ENCODE measurements around the gene MST1.

Gene MST1

DNA sequence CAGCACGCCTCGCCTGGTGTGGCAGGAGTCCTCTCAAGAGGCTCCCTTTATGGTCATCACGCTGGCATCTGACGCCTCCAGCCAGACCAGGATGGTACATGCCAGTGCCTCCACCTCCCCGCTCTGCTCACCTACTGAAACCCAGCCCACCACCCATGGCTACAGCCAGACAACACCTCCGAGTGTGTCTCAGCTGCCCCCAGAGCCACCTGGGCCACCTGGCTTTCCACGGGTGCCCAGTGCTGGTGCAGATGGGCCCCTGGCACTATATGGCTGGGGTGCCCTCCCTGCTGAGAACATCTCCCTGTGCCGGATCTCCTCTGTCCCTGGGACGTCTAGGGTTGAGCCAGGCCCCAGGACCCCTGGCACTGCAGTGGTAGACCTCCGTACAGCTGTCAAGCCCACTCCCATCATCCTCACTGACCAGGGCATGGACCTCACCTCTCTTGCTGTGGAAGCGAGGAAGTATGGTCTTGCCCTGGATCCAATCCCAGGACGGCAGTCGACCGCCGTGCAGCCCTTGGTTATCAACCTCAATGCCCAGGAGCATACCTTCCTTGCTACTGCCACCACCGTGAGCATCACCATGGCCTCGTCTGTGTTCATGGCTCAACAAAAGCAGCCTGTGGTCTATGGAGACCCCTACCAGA lies 35.0 kb downstream of the MST1 start:
- Histone ChIP-seq H3K4me3 (ENCODE audit: low read depth, low read length) (no peak overlapping the region), H3K9me3 (no peaks in the 10 kb centered on the region), H3K27me3 (no peaks in the 10 kb centered on the region), H3K36me3 (peaks cover 4% of the 10 kb centered on the region), H3K4me1 (no peaks in the 10 kb centered on the region)
- DNase-seq = no peak
- TF ChIP-seq, protein P1, sequence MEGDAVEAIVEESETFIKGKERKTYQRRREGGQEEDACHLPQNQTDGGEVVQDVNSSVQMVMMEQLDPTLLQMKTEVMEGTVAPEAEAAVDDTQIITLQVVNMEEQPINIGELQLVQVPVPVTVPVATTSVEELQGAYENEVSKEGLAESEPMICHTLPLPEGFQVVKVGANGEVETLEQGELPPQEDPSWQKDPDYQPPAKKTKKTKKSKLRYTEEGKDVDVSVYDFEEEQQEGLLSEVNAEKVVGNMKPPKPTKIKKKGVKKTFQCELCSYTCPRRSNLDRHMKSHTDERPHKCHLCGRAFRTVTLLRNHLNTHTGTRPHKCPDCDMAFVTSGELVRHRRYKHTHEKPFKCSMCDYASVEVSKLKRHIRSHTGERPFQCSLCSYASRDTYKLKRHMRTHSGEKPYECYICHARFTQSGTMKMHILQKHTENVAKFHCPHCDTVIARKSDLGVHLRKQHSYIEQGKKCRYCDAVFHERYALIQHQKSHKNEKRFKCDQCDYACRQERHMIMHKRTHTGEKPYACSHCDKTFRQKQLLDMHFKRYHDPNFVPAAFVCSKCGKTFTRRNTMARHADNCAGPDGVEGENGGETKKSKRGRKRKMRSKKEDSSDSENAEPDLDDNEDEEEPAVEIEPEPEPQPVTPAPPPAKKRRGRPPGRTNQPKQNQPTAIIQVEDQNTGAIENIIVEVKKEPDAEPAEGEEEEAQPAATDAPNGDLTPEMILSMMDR (IDR thresholded peaks at IDR 0.05; ENCODE audit: low read depth, low read length) = no peak

DNA sequence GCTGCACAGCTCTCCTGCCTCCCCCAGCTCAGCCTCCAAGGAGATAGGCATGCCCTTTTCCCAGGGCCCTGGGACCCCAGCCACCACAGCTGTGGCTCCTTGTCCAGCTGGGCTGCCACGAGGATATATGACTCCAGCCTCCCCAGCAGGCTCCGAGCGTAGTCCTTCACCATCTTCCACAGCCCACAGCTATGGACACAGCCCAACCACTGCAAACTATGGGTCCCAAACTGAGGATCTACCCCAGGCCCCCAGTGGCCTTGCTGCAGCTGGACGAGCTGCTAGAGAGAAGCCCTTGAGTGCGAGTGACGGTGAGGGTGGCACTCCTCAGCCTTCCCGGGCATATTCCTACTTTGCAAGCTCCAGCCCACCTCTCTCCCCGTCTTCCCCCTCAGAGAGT lies 35.7 kb downstream of the MST1 start:
- DNase-seq = no peak
- Histone ChIP-seq H3K36me3 (peaks cover 4% of the 10 kb centered on the region), H3K9me3 (no peaks in the 10 kb centered on the region), H3K4me3 (ENCODE audit: low read depth, low read length) (no peak overlapping the region), H3K4me1 (no peaks in the 10 kb centered on the region), H3K27me3 (no peaks in the 10 kb centered on the region)
- TF ChIP-seq, protein P1 (IDR thresholded peaks at IDR 0.05; ENCODE audit: low read depth, low read length) = no peak

DNA sequence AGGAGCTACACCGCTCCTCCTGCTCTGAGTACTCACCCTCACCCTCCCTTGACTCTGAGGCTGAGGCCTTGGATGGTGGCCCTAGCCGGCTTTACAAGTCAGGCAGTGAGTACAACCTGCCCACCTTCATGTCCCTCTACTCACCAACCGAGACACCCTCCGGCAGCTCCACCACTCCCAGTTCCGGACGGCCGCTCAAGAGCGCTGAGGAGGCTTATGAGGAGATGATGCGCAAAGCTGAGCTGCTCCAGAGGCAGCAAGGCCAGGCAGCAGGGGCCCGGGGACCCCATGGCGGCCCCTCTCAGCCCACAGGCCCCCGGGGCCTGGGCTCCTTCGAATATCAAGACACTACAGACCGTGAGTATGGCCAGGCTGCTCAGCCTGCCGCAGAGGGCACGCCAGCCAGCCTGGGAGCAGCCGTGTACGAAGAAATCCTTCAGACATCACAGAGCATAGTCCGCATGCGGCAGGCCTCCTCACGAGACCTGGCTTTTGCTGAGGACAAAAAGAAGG lies 36.3 kb downstream of the MST1 start:
- Histone ChIP-seq H3K27me3 (no peaks in the 10 kb centered on the region), H3K36me3 (peaks cover 4% of the 10 kb centered on the region), H3K9me3 (no peaks in the 10 kb centered on the region), H3K4me1 (no peaks in the 10 kb centered on the region), H3K4me3 (ENCODE audit: low read depth, low read length) (no peak overlapping the region)
- TF ChIP-seq, protein P1 (IDR thresholded peaks at IDR 0.05; ENCODE audit: low read depth, low read length) = no peak
- DNase-seq = no peak

DNA sequence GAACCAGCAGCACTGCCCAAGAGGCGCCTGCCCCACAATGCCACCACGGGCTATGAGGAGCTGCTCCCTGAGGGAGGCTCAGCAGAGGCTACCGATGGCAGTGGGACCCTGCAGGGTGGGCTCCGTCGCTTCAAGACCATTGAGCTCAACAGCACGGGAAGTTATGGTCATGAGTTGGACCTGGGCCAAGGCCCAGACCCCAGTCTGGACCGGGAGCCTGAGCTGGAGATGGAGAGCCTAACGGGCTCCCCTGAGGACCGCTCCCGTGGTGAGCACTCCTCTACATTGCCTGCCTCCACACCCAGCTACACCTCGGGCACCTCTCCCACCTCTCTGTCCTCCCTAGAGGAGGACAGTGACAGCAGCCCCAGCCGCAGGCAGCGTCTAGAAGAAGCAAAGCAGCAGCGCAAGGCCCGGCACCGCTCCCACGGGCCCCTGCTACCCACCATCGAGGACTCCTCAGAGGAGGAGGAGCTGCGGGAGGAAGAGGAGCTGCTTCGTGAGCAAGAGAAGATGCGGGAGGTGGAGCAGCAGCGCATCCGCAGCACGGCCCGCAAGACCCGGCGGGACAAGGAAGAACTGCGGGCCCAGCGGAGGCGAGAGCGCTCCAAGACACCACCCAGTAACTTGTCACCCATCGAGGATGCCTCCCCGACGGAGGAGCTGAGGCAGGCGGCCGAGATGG lies 36.9 kb downstream of the MST1 start:
- Histone ChIP-seq H3K9me3 (no peaks in the 10 kb centered on the region), H3K4me1 (no peaks in the 10 kb centered on the region), H3K4me3 (ENCODE audit: low read depth, low read length) (no peak overlapping the region), H3K36me3 (peaks cover 4% of the 10 kb centered on the region), H3K27me3 (no peaks in the 10 kb centered on the region)
- TF ChIP-seq, protein P1 (IDR thresholded peaks at IDR 0.05; ENCODE audit: low read depth, low read length) = no peak
- DNase-seq = no peak

DNA sequence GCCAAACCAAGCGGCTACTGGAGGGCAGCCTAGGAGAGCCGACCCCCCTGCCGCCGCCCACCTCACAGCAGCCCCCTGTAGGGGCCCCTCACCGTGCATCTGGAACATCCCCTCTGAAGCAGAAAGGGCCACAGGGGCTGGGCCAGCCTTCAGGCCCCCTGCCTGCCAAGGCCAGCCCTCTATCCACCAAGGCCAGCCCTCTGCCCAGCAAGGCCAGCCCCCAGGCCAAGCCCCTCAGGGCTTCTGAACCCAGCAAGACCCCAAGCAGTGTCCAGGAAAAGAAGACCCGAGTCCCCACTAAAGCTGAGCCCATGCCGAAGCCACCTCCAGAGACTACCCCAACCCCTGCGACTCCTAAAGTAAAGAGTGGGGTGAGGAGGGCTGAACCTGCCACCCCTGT lies 38.6 kb downstream of the MST1 start:
- no peak for DNase-seq
- H3K9me3 ChIP-seq = no peaks in the 10 kb centered on the region
- H3K27me3 ChIP-seq = no peaks in the 10 kb centered on the region
- TF ChIP-seq, protein P1 (IDR thresholded peaks at IDR 0.05; ENCODE audit: low read depth, low read length) = no peak
- H3K4me1 ChIP-seq = no peaks in the 10 kb centered on the region
- H3K4me3 ChIP-seq (ENCODE audit: low read depth, low read length) = no peak overlapping the region
- peaks cover 1% of the 10 kb centered on the region for H3K36me3 ChIP-seq

DNA sequence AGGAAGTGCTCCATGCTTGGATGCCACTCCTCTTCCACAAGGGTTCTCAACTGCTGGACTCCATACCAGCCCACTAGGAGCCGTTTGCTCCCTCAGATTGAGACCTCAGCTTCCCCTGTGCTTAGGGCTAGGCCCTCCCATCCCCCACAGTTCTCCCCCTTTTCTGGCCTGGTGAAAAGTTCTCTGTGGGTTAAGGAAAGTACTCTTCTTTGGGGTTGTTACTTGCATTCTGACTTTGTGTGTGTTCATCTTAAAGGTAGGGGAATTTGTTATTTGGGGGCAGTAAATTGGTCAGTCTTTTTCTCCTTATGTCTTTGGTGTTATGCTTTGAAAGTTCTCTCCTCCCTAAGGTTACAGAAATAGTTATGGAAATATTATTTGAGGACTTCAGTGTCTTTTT lies 39.1 kb downstream of the MST1 start:
- TF ChIP-seq, protein P1 (IDR thresholded peaks at IDR 0.05; ENCODE audit: low read depth, low read length) = no peak
- Histone ChIP-seq H3K27me3 (no peaks in the 10 kb centered on the region), H3K36me3 (no peaks in the 10 kb centered on the region), H3K9me3 (no peaks in the 10 kb centered on the region), H3K4me3 (ENCODE audit: low read depth, low read length) (no peak overlapping the region), H3K4me1 (no peaks in the 10 kb centered on the region)
- no peak for DNase-seq

Measured in BE2C (cell line).